HepG2 (cell line): ENCODE data around the gene IMP3. TPM values are rescaled to one million over a fixed set of nuclear protein-coding genes. Genes with fewer than 3 reads are reported as not detected.

Experiments used
- DNMT3B ChIP-seq: conservative IDR thresholded peaks from 2 replicates; pipeline ENCODE4 v1.6.1; 2016; ENCODE audit warnings: missing biosample characterization, control low read depth
- DZIP1 ChIP-seq: sonication (generic); formaldehyde crosslinking; IDR thresholded peaks from 2 replicates; pipeline ENCODE4 v1.5.0; 2020; ENCODE audit warnings: mild to moderate bottlenecking, missing genetic modification reagents
- GABPA ChIP-seq, 2 experiments: IDR thresholded peaks; 2 replicates each; pipeline ENCODE4 v1.6.1; 2011 to 2016; ENCODE audit warnings: low read depth in 2 of 2, low read length in 1 of 2, missing biosample characterization in 1 of 2, missing genetic modification characterization in 1 of 2
- GABPB1 ChIP-seq: IDR thresholded peaks from 2 replicates; pipeline ENCODE4 v1.6.1; 2016; ENCODE audit warnings: mild to moderate bottlenecking, missing genetic modification reagents, moderate library complexity, missing compliant biosample characterization
- IRF9 ChIP-seq: sonication (generic); formaldehyde crosslinking; IDR thresholded peaks from 2 replicates; pipeline ENCODE4 v1.8.0; 2022; ENCODE audit warnings: missing genetic modification reagents, mild to moderate bottlenecking, borderline replicate concordance
- NCOA5 ChIP-seq: sonication (generic); formaldehyde crosslinking; IDR thresholded peaks from 2 replicates; pipeline ENCODE4 v1.4.0; 2020; ENCODE audit warnings: missing genetic modification reagents
- RFX1 ChIP-seq: fragments of 450-650 bp; IDR thresholded peaks from 2 replicates; pipeline ENCODE4 v1.6.1; 2017
- RFX5 ChIP-seq: IDR thresholded peaks from 2 replicates; pipeline ENCODE4 v1.6.1; 2011; ENCODE audit warnings: low read depth, low read length, improper control_type of control experiment
- RNF2 ChIP-seq: fragments of 450-650 bp; conservative IDR thresholded peaks from 2 replicates; pipeline ENCODE4 v1.6.1; 2016; ENCODE audit warnings: low read depth
- TBX3 ChIP-seq: fragments of 450-650 bp; IDR thresholded peaks from 2 replicates; pipeline ENCODE4 v1.6.1; 2017; ENCODE audit warnings: antibody characterized with exemption, mild to moderate bottlenecking, inconsistent platforms, borderline replicate concordance
- ZBTB2 ChIP-seq: sonication (generic); formaldehyde crosslinking; IDR thresholded peaks from 2 replicates; pipeline ENCODE4 v1.8.0; 2022; ENCODE audit warnings: low read depth, missing genetic modification reagents
- ZBTB44 ChIP-seq: sonication (generic); formaldehyde crosslinking; IDR thresholded peaks from 2 replicates; pipeline ENCODE4 v1.4.0; 2020; ENCODE audit warnings: missing genetic modification reagents
- ZMAT3 ChIP-seq: sonication (generic); formaldehyde crosslinking; conservative IDR thresholded peaks from 2 replicates; pipeline ENCODE4 v1.7.0; 2021; ENCODE audit warnings: missing genetic modification reagents
- ZNF160 ChIP-seq: sonication (generic); formaldehyde crosslinking; IDR thresholded peaks from 2 replicates; pipeline ENCODE4 v1.8.0; 2022; ENCODE audit warnings: mild to moderate bottlenecking, inconsistent platforms, missing genetic modification reagents
- ZNF337 ChIP-seq: sonication (generic); formaldehyde crosslinking; IDR thresholded peaks from 2 replicates; pipeline ENCODE4 v1.5.1; 2020; ENCODE audit warnings: missing genetic modification reagents, low read depth, mild to moderate bottlenecking, borderline replicate concordance
- ZNF639 ChIP-seq: conservative IDR thresholded peaks from 2 replicates; pipeline ENCODE4 v1.6.1; 2018; ENCODE audit warnings: missing genetic modification reagents
- ZNF761 ChIP-seq: sonication (generic); formaldehyde crosslinking; conservative IDR thresholded peaks from 2 replicates; pipeline ENCODE4 v1.4.0; 2020; ENCODE audit warnings: mild to moderate bottlenecking, missing genetic modification reagents
- ZNF773 ChIP-seq: sonication (generic); formaldehyde crosslinking; IDR thresholded peaks from 2 replicates; pipeline ENCODE4 v1.4.0; 2020; ENCODE audit warnings: missing genetic modification reagents, borderline replicate concordance
- ZSCAN30 ChIP-seq: sonication (generic); formaldehyde crosslinking; IDR thresholded peaks from 2 replicates; pipeline ENCODE4 v1.5.0; 2020; ENCODE audit warnings: mild to moderate bottlenecking, missing genetic modification reagents
- polyA plus RNA-seq, 8 experiments: library from polyadenylated mRNA; depleted of rRNA in 3 of 8; stranded (reverse) in 7 of 8; unstranded in 1 of 8; fragments of >200 nt; fragmentation: Illumina TruSeq in 4 of 8; extraction: Trizol in 4 of 8; gene quantifications; 2 replicates each; pipeline versions ENCODE4 v1.2.1 to v1.2.3, GENCODE V29; 2011 to 2016; ENCODE audit warnings: low read depth in 4 of 8, missing spikeins in 1 of 8, mixed read lengths in 1 of 8; ENCODE audit not compliant: insufficient read depth in 1 of 8
- total RNA-seq, 5 experiments: library from RNA; depleted of rRNA; stranded (reverse); fragments of >200 nt; fragmentation: Illumina TruSeq; extraction: Trizol; gene quantifications; 2 replicates each; pipeline ENCODE4 v1.2.3, GENCODE V29; 2016; ENCODE audit warnings: low read depth in 1 of 5

Gene IMP3
- total and polyA plus RNA-seq, 2 of the 13 experiments (the other 11 are each of a cell fraction or from before 2014, with no cell fraction given): 38.3 to 143 TPM

GRCh38 chr15:75648156-75649000 is 8.4 kb upstream of the IMP3 start (continued):
- TF ChIP-seq ZNF761 (no peak), ZSCAN30 (CRISPR knock-in tag) (no peak), IRF9 (CRISPR knock-in tag) (no peak), RFX5 (no peak), ZBTB2 (CRISPR knock-in tag) (no peak), ZMAT3 (CRISPR knock-in tag) (no peak), ZNF639 (CRISPR knock-in tag) (no peak), TBX3 (no peak), ZBTB44 (CRISPR knock-in tag) (no peak), RFX1 (no peak), DZIP1 (no peak), GABPB1 (CRISPR knock-in tag) (peak; percentile 3; the same call in 1 of the 2 replicates), DNMT3B (CRISPR knock-in tag) (0 out of 2 replicates have a peak, but pooled peaks have one; percentile 31), ZNF773 (CRISPR knock-in tag) (no peak), ZNF337 (CRISPR knock-in tag) (no peak), NCOA5 (CRISPR knock-in tag) (no peak), RNF2 (no peak), GABPA (IDR thresholded peaks at IDR 0.05; ENCODE audit: low read depth, low read length) (no peak), GABPA (CRISPR knock-in tag; IDR thresholded peaks at IDR 0.05; ENCODE audit: low read depth) (peak; percentile 36; the same call in 1 of the 2 replicates), ZNF160 (CRISPR knock-in tag) (no peak)
